OCI-LY3 (cell line): Measurements from ENCODE around the gene RPRD2.

Source experiments
- CTCF ChIP-seq: fragments of 200-600, 300-600 bp; sonication (generic); IDR thresholded peaks from 2 replicates; pipeline ENCODE4 v1.5.1; 2014; ENCODE audit warnings: antibody characterized with exemption, low read length, low read depth
- EZH2phosphoT487 ChIP-seq: fragments of 200-600 bp; shearing (Covaris generic); IDR thresholded peaks from 2 replicates; pipeline ENCODE4 v1.6.1; 2018; ENCODE audit warnings: antibody characterized with exemption, mixed run types, low read depth

GRCh38 chr1:150409504-150410362, 45.8 kb downstream of the RPRD2 start:
- TF ChIP-seq CTCF (no peak), EZH2phosphoT487 (no peak)
